GM18951 (cell line): ENCODE results near the gene OR2L13.

ENCODE experiments used
- POLR2A ChIP-seq: IDR thresholded peaks from 4 replicates; pipeline ENCODE4 v1.6.1; 2011; ENCODE audit warnings: mild to moderate bottlenecking; ENCODE audit not compliant: insufficient read length, insufficient read depth; ENCODE audit errors: extremely low read depth
- in situ Hi-C: fragments of 300-500 bp; cut with MboI; formaldehyde crosslinking; loops from one replicate; pipeline ENCODE4 v1.12.0; 2022; ENCODE audit warnings: low sequenced_read_pairs, mixed read lengths, inconsistent platforms; ENCODE audit not compliant: unreplicated experiment

Gene OR2L13

DNA sequence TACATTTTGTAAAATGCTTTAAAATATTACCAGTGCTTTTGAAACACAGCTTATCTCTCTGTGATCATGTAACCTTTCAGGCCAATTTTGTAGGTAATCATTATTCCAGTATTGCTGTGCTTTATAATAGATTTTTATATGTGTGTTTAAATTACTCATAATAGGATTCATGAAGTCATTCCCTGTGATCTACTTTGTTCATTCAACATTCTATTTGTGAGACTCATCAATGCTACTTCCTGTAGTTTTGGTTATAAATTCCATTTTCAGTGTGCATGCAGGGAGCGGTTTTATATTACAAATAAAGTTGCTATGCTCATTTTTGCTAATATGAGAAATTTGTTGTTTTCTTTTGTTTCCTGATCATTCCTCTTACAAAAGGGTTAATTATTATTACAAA lies 45.9 kb downstream of the OR2L13 start:
- in situ Hi-C loops, result no loop called here

DNA sequence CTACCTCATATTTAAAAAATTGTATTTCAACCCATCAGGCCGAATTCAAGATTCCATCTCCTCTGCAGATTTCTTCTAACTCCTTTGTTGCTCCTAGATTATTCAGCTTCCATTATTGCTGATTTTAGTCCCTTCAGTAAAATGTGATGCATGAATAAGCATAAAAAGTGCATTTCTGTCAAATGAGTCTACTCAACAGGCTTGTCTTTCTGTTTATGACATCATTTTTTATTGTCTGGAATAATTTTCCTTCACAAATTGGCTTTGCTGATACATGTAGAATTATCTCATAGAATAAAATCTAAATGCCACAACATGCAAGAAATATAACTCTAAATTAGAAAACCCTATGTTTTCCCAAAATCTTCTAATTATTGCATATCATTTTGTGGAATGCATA lies 48.3 kb downstream of the OR2L13 start:
- in situ Hi-C loops, result no loop called here
- no peak for TF ChIP-seq POLR2A

More for the DNA sequence above, 45.9 kb downstream of the OR2L13 start:
- no peak for TF ChIP-seq POLR2A

DNA sequence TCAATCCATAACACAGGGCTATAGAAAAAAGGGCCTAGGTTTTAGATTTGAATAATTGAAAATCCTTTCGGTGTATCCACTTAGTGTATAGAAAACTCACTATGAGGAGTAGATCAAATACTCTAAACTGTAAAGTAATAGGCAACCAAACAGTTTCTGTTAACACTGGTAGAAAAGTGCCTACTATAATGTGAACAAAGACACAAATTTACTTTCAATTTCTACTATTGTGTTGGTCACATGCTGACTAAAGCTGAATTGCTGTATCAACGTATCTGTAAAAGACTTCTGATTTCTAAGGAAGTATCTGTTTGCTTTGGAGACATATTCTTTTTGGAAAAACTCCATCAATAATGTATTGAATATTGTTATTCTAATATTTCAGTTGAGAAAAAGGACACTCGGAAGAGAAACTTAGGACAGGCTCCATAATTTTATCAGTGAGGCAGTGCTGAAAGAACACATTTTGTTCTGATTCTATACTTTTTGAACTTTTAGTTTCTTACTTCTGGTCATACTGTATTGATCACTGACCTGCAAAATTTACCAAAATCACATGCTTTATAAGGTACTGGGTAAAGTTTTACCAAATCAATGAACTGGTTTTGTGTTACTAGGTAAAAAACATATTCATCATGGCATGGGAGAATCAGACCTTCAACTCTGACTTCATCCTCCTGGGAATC lies 49.7 kb downstream of the OR2L13 start, which contains the start of gene OR2M5:
Gene OR2M5, plus strand, starts transcription at position 636 of the 686 bp plus-strand sequence. Its CDS starts 0 bp downstream, at position 636.
- in situ Hi-C loops, result no loop called here
- TF ChIP-seq POLR2A, result no peak
